Keratinocyte (primary cell): ENCODE results near the gene EGR2. TPM values are rescaled to one million over a fixed set of nuclear protein-coding genes. Genes with fewer than 3 reads are reported as not detected.

Experiments used
- DNase-seq: peaks from one replicate; pipeline ENCODE4 v3.0.0-alpha.2; 2011; ENCODE audit warnings: low read depth, missing footprints, low spot score
- FAIRE-seq: peaks from 2 replicates; lab custom pipeline; 2011; peaks lifted over from hg19 to GRCh38; lab: Jason Lieb, UNC
- H2AFZ ChIP-seq: 2 replicates; pipeline ENCODE4 v1.6.0; 2012; ENCODE audit warnings: low read length, control low read depth, inconsistent platforms; ENCODE audit not compliant: control insufficient read depth
- H3K27ac ChIP-seq: 2 replicates; pipeline ENCODE4 v1.5.1; 2011; ENCODE audit warnings: low read length; ENCODE audit not compliant: control insufficient read depth, insufficient read depth
- H3K27me3 ChIP-seq: 3 replicates; pipeline ENCODE4 v1.6.0; 2011; ENCODE audit warnings: low read length; ENCODE audit not compliant: control insufficient read depth, insufficient read depth; ENCODE audit errors: extremely low read depth
- H3K36me3 ChIP-seq, 2 experiments: 2 replicates in 1 of 2; 3 replicates in 1 of 2; pipeline ENCODE4 v1.5.1; 2011; ENCODE audit warnings: low read length in 2 of 2, mild to moderate bottlenecking in 1 of 2; ENCODE audit not compliant: control insufficient read depth in 2 of 2, insufficient read depth in 2 of 2; ENCODE audit errors: extremely low read depth in 1 of 2
- H3K4me1 ChIP-seq: 3 replicates; pipeline ENCODE4 v1.5.1; 2011; ENCODE audit warnings: low read length; ENCODE audit not compliant: control insufficient read depth, insufficient read depth; ENCODE audit errors: extremely low read depth
- H3K4me2 ChIP-seq: 3 replicates; pipeline ENCODE4 v1.6.0; 2011; ENCODE audit warnings: low read depth, low read length; ENCODE audit not compliant: control insufficient read depth, insufficient read depth; ENCODE audit errors: extremely low read depth
- H3K4me3 ChIP-seq, 3 experiments: fragments of 200-600 bp in 1 of 3; sonication (generic) in 1 of 3; 2 replicates in 2 of 3; 3 replicates in 1 of 3; pipeline ENCODE4 v1.5.1; 2011 to 2016; ENCODE audit warnings: low read length in 3 of 3, mild to moderate bottlenecking in 3 of 3, control low read depth in 2 of 3, inconsistent platforms in 1 of 3, low read depth in 1 of 3, mixed read lengths in 1 of 3, mixed run types in 1 of 3, moderate library complexity in 1 of 3; ENCODE audit not compliant: control insufficient read depth in 2 of 3, insufficient read depth in 2 of 3; ENCODE audit errors: extremely low read depth in 1 of 3
- H3K79me2 ChIP-seq: 2 replicates; pipeline ENCODE4 v1.6.0; 2012; ENCODE audit warnings: low read length; ENCODE audit not compliant: control insufficient read depth, insufficient read depth
- H3K9ac ChIP-seq: 3 replicates; pipeline ENCODE4 v1.6.0; 2011; ENCODE audit warnings: low read length; ENCODE audit not compliant: control insufficient read depth, insufficient read depth; ENCODE audit errors: extremely low read depth
- H3K9me1 ChIP-seq: 3 replicates; pipeline ENCODE4 v1.6.0; 2011; ENCODE audit warnings: low read length; ENCODE audit not compliant: control insufficient read depth, insufficient read depth; ENCODE audit errors: extremely low read depth
- H3K9me3 ChIP-seq: 2 replicates; pipeline ENCODE4 v1.5.1; 2012; ENCODE audit warnings: low read depth, low read length; ENCODE audit not compliant: control insufficient read depth
- H4K20me1 ChIP-seq: 3 replicates; pipeline ENCODE4 v1.6.0; 2011; ENCODE audit warnings: low read length; ENCODE audit not compliant: control insufficient read depth, insufficient read depth; ENCODE audit errors: extremely low read depth
- EZH2 ChIP-seq: IDR thresholded peaks from one replicate; pipeline ENCODE4 v1.6.1; 2012; ENCODE audit warnings: inconsistent platforms, mild to moderate bottlenecking, low read length, moderate library complexity
- dilution Hi-C: fragments of 300-500 bp; cut with MboI; formaldehyde crosslinking; loops from one replicate; pipeline ENCODE4 v1.7.0; 2020; ENCODE audit warnings: low sequenced_read_pairs; ENCODE audit not compliant: extremely low pct_ligation_motif_present
- polyA plus RNA-seq, 5 experiments: library from polyadenylated mRNA; depleted of rRNA in 3 of 5; stranded (reverse) in 3 of 5; stranded (forward) in 1 of 5; unstranded in 1 of 5; fragments of >200 nt; gene quantifications; 1 replicate in 1 of 5; 2 replicates in 3 of 5; 3 replicates in 1 of 5; pipeline versions ENCODE4 v1.2.1 to v1.2.3, GENCODE V29; 2011 to 2012; ENCODE audit warnings: missing spikeins in 2 of 5, low read depth in 1 of 5, low replicate concordance in 1 of 5
- TF ChIP-seq, protein P1 (sequence below), 3 experiments: IDR thresholded peaks in 1 of 3; conservative IDR thresholded peaks in 1 of 3; optimal IDR thresholded peaks in 1 of 3; 2 replicates in 2 of 3; 3 replicates in 1 of 3; pipeline versions ENCODE3 to v1.5.1; 2011; ENCODE audit warnings: low read length in 3 of 3, mild to moderate bottlenecking in 3 of 3, moderate library complexity in 2 of 3, control low read depth in 1 of 3, inconsistent platforms in 1 of 3; ENCODE audit not compliant: insufficient read depth in 2 of 3; ENCODE audit errors: extremely low read depth in 1 of 3

Gene EGR2
- polyA plus RNA-seq, 1 donor (not counting 4 experiments of a cell fraction or from before 2014, with no cell fraction given), result 0.22 TPM

DNA sequence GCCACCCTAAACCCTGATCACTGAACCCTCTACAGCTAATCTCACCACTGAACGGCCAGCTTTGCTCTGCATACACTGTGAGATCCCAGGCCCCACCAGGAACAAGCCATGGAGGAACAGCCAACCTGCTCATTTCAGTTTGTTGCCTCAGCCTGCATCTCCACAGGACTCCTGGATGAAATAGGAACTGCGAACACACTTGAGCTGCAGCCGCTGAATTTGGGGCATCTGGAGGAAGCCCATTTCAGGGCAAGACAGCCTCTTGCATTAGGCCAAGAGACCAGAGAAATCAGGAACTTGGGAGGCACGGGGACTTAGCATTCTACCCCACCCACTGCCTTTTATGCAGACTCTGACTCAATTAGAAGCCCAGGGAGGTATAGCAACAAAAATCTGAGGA lies 14.5 kb upstream of the EGR2 start:
- Histone ChIP-seq H3K79me2 (no peaks in the 10 kb centered on the region), H4K20me1 (no peaks in the 10 kb centered on the region), H3K9me1 (no peaks in the 10 kb centered on the region), H3K36me3 (no peaks in the 10 kb centered on the region), H2AFZ (no peak overlapping the region), H3K27ac (no peak overlapping the region), H3K9me3 (no peaks in the 10 kb centered on the region), H3K4me2 (no peak overlapping the region), H3K27me3 (peaks cover 3% of the 10 kb centered on the region), H3K4me3 (no peak overlapping the region), H3K9ac (no peak overlapping the region), H3K4me1 (no peaks in the 10 kb centered on the region)
- DNase-seq, result no peak
- FAIRE-seq, result no peak
- dilution Hi-C loops, result no loop called here
- TF ChIP-seq, protein P1, sequence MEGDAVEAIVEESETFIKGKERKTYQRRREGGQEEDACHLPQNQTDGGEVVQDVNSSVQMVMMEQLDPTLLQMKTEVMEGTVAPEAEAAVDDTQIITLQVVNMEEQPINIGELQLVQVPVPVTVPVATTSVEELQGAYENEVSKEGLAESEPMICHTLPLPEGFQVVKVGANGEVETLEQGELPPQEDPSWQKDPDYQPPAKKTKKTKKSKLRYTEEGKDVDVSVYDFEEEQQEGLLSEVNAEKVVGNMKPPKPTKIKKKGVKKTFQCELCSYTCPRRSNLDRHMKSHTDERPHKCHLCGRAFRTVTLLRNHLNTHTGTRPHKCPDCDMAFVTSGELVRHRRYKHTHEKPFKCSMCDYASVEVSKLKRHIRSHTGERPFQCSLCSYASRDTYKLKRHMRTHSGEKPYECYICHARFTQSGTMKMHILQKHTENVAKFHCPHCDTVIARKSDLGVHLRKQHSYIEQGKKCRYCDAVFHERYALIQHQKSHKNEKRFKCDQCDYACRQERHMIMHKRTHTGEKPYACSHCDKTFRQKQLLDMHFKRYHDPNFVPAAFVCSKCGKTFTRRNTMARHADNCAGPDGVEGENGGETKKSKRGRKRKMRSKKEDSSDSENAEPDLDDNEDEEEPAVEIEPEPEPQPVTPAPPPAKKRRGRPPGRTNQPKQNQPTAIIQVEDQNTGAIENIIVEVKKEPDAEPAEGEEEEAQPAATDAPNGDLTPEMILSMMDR (optimal IDR thresholded peaks at IDR 0.05 in 1 of 3, IDR thresholded peaks at IDR 0.05 in 1 of 3, conservative IDR thresholded peaks at IDR 0.05 in 1 of 3; ENCODE audit: extremely low read depth in 1 of 3, insufficient read depth in 2 of 3, low read length in 3 of 3), result no peak

DNA sequence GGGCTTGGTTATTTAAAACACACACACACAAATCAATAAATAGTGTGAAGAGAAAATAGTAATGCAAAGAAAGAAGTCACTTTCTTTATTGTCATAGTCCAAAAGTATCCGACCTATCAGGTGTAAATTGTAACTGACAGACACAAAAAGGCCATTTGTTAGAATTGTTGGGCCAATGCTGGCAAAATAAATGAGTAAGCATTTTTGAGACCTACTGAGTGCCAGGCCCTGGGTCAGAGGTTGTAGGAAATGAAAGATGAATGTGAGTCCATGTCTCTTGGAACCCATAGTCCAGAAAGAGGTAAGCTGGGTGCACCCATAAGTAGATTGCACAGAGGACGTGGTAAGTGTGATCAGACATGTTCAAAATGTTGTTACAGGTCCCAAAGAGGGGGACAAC lies 13.5 kb upstream of the EGR2 start:
- no peaks in the 10 kb centered on the region for H3K4me1 ChIP-seq
- dilution Hi-C loops, result no loop called here
- no peak overlapping the region for H3K4me2 ChIP-seq
- no peak overlapping the region for H2AFZ ChIP-seq
- H3K79me2 ChIP-seq, result no peaks in the 10 kb centered on the region
- H3K27me3 ChIP-seq, result peaks cover 3% of the 10 kb centered on the region
- no peak overlapping the region for H3K4me3 ChIP-seq
- H3K9ac ChIP-seq, result no peak overlapping the region
- no peak for TF ChIP-seq EZH2
- TF ChIP-seq, protein P1 (optimal IDR thresholded peaks at IDR 0.05 in 1 of 3, IDR thresholded peaks at IDR 0.05 in 1 of 3, conservative IDR thresholded peaks at IDR 0.05 in 1 of 3; ENCODE audit: extremely low read depth in 1 of 3, insufficient read depth in 2 of 3, low read length in 3 of 3), result no peak
- no peaks in the 10 kb centered on the region for H3K9me3 ChIP-seq
- H3K36me3 ChIP-seq, result no peaks in the 10 kb centered on the region
- no peak for FAIRE-seq
- no peak overlapping the region for H3K27ac ChIP-seq
- H4K20me1 ChIP-seq, result no peaks in the 10 kb centered on the region
- DNase-seq, result no peak
- H3K9me1 ChIP-seq, result no peaks in the 10 kb centered on the region
